Mesendoderm (in vitro differentiated cells): ENCODE data around the gene ACAP1.

Experiments used
- DNase-seq: peaks from one replicate; pipeline ENCODE4 v3.0.0; 2013
- H2AK5ac ChIP-seq: 2 replicates; pipeline ENCODE4 v1.6.1; 2013; ENCODE audit warnings: low read length, inconsistent platforms
- H2BK120ac ChIP-seq: 2 replicates; pipeline ENCODE4 v1.6.1; 2013; ENCODE audit warnings: low read depth, mild to moderate bottlenecking, low read length, moderate library complexity, mixed read lengths
- H2BK15ac ChIP-seq: replicated peaks from 2 replicates; pipeline ENCODE4 v1.6.1; 2013; ENCODE audit warnings: low read depth, mild to moderate bottlenecking, moderate library complexity
- H2BK5ac ChIP-seq: 2 replicates; pipeline ENCODE4 v1.6.1; 2013; ENCODE audit warnings: low read length, inconsistent platforms
- H3K18ac ChIP-seq: 2 replicates; pipeline ENCODE4 v1.6.1; 2013; ENCODE audit warnings: mild to moderate bottlenecking, low read length, mixed read lengths
- H3K23ac ChIP-seq: one replicate; pipeline ENCODE4 v1.6.1; 2013; ENCODE audit warnings: low read length
- H3K27ac ChIP-seq: 2 replicates; pipeline ENCODE4 v1.5.1; 2013; ENCODE audit warnings: low read depth, mild to moderate bottlenecking, inconsistent platforms, low read length, moderate library complexity
- H3K27me3 ChIP-seq: 2 replicates; pipeline ENCODE4 v1.6.1; 2013; ENCODE audit warnings: low read length, control low read depth, mild to moderate bottlenecking, inconsistent platforms; ENCODE audit not compliant: insufficient read depth, poor library complexity
- H3K36me3 ChIP-seq: 2 replicates; pipeline ENCODE4 v1.6.1; 2013; ENCODE audit warnings: low read length, inconsistent platforms; ENCODE audit not compliant: control insufficient read depth, insufficient read depth
- H3K4ac ChIP-seq: one replicate; pipeline ENCODE4 v1.6.1; 2013; ENCODE audit warnings: low read depth, mild to moderate bottlenecking, low read length, moderate library complexity
- H3K4me1 ChIP-seq: 2 replicates; pipeline ENCODE4 v1.6.1; 2013; ENCODE audit warnings: low read depth, low read length, inconsistent platforms; ENCODE audit not compliant: control insufficient read depth
- H3K4me2 ChIP-seq: 2 replicates; pipeline ENCODE4 v1.6.1; 2013; ENCODE audit warnings: low read length
- H3K4me3 ChIP-seq: 2 replicates; pipeline ENCODE4 v1.5.1; 2013; ENCODE audit warnings: mild to moderate bottlenecking, low read length
- H3K56ac ChIP-seq: one replicate; pipeline ENCODE4 v1.6.1; 2013; ENCODE audit warnings: low read length
- H3K79me1 ChIP-seq: 2 replicates; pipeline ENCODE4 v1.6.1; 2013; ENCODE audit warnings: low read length, inconsistent platforms
- H3K79me2 ChIP-seq: 2 replicates; pipeline ENCODE4 v1.6.1; 2013; ENCODE audit warnings: mild to moderate bottlenecking, low read length; ENCODE audit not compliant: control insufficient read depth, insufficient read depth
- H3K9ac ChIP-seq: 2 replicates; pipeline ENCODE4 v1.6.1; 2013; ENCODE audit warnings: low read length, inconsistent platforms
- H4K5ac ChIP-seq: one replicate; pipeline ENCODE4 v1.6.1; 2013; ENCODE audit warnings: low read length
- H4K8ac ChIP-seq: one replicate; pipeline ENCODE4 v1.6.1; 2013; ENCODE audit warnings: low read depth, mild to moderate bottlenecking, control low read depth, low read length, moderate library complexity
- WGBS: extraction: QIAGEN DNeasy Blood & Tissue Kit; methylation state at CpG from one replicate; pipeline ENCODE4 v1.1.7; 2013; ENCODE audit warnings: low lambda C conversion rate, missing lambda C conversion rate; ENCODE audit not compliant: insufficient coverage; ENCODE audit errors: extremely low coverage; 5-methylcytosine and 5-hydroxymethylcytosine counted together

Gene ACAP1

DNA sequence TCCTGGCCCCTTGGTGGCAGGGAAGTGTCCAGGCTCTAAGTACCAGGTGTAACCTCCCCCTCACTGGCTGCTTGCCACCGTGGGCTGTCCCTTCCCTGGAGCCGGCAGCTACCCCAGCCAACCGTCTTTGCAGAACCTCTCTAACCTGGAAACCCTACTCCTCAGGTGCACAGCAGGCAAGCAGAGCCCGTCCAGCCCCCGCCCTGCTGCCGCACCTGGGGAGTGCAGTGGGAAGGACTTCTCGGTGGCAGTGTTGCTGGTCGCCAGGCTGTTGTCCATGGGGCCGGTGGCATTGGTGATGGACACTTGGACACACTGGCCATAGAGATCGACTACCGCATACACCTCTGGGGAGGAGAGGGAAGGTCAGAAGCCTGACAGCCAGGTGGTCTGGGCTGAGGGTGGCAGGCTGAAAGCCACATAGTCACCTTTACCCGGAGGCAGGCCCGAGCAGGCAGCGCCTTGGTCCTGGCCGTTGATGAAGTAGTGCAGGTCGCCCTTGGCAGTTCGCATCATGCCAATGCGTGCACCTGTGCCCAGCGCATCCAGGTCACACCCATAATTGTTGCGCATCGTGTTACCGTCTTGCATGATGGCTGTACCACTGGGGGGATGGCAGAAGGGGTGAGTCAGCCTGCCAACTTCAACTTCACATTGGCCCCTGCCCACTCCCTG, 13.7 kb upstream of the ACAP1 start:
- no peak overlapping the region for H2BK5ac ChIP-seq
- H3K27ac ChIP-seq: no peak overlapping the region
- no peak overlapping the region for H4K5ac ChIP-seq
- H2AK5ac ChIP-seq: no peak overlapping the region
- no peaks in the 10 kb centered on the region for H3K27me3 ChIP-seq
- H3K18ac ChIP-seq: no peak overlapping the region
- no peak overlapping the region for H3K56ac ChIP-seq
- no peak overlapping the region for H2BK15ac ChIP-seq
- no peak overlapping the region for H3K4me2 ChIP-seq
- H3K4me1 ChIP-seq: no peaks in the 10 kb centered on the region
- H3K79me2 ChIP-seq: peaks cover 2% of the 10 kb centered on the region
- H4K8ac ChIP-seq: no peak overlapping the region
- H2BK120ac ChIP-seq: no peak overlapping the region
- no peak for DNase-seq
- no peak overlapping the region for H3K9ac ChIP-seq
- no peak overlapping the region for H3K4me3 ChIP-seq
- no CpG with 5 or more reads among the region's 22 CpGs for WGBS
- peaks cover 16% of the 10 kb centered on the region for H3K36me3 ChIP-seq
- H3K23ac ChIP-seq: no peak overlapping the region
- peaks cover 2% of the 10 kb centered on the region for H3K79me1 ChIP-seq
- H3K4ac ChIP-seq: no peak overlapping the region

DNA sequence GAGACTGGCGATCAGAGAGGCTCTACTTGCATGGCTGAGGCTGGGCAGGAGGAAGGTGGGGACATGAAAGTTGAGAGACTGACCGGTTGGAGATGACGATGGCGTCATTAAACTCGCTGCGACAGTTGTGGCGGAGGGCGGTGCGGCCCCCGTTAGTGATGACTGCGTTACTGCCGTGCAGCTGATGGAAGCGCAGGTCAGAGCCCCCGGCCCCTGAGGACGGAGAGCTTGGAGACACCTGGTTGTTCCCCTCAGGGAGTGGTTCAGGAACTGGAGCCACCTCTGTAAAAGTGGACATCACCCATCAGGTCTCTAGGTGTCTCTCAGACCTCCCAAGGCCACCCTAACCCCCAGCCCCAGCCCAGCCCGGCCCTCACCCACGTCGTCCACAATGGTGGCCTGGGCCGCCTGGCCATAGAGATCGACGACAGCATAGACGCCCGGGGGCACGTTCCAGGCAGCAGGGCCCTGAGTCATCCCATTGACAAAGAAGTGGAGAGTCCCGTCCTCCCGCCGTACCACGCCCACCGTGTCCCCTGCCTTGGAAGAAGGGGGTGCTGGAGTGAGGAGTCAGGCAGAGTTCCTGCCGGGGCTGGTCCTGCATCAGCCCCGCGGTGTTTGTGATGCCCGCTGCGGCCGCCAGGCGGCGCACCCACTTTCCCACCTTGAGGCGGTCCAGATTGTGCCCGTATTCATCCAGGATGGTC, 12.4 kb upstream of the ACAP1 start:
- no CpG with 5 or more reads among the region's 39 CpGs for WGBS

DNA sequence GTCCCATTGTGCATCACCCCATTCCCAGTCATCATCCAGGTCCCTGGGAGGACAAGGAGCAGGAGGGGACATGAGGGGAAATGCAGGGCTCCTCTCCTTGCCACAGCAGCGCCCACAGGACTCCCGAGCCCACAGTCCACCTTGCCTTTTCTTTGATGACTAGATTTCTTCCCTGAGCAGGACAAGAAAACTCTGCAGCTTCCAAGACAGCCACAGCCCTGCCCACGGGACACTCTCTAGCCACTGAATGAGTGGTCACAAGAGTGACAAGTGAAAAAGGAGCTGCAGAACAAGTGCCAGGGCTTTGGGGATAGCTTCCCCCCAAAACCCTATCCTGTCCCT, 11.9 kb upstream of the ACAP1 start:
- DNase-seq: no peak
- Histone ChIP-seq H4K8ac (no peak overlapping the region), H2AK5ac (no peak overlapping the region), H4K5ac (no peak overlapping the region), H3K4ac (no peak overlapping the region), H3K9ac (no peak overlapping the region), H3K23ac (no peak overlapping the region), H2BK5ac (no peak overlapping the region), H3K18ac (no peak overlapping the region), H3K4me1 (no peaks in the 10 kb centered on the region), H3K79me1 (peaks cover 11% of the 10 kb centered on the region), H3K36me3 (peaks cover 16% of the 10 kb centered on the region), H3K27ac (no peak overlapping the region), H3K56ac (no peak overlapping the region), H3K4me2 (no peak overlapping the region), H3K27me3 (no peaks in the 10 kb centered on the region), H3K79me2 (peaks cover 13% of the 10 kb centered on the region), H2BK120ac (no peak overlapping the region), H2BK15ac (no peak overlapping the region), H3K4me3 (no peak overlapping the region)
- WGBS: no CpG with 5 or more reads among the region's 3 CpGs

More for the DNA sequence above, 12.4 kb upstream of the ACAP1 start:
- Histone ChIP-seq H4K8ac (no peak overlapping the region), H2BK120ac (no peak overlapping the region), H3K27me3 (no peaks in the 10 kb centered on the region), H4K5ac (no peak overlapping the region), H3K4me2 (no peak overlapping the region), H2BK5ac (no peak overlapping the region), H3K4me1 (no peaks in the 10 kb centered on the region), H2AK5ac (no peak overlapping the region), H3K56ac (no peak overlapping the region), H3K18ac (no peak overlapping the region), H3K9ac (no peak overlapping the region), H3K4me3 (no peak overlapping the region), H3K4ac (no peak overlapping the region), H3K23ac (no peak overlapping the region), H3K79me1 (peaks cover 11% of the 10 kb centered on the region), H2BK15ac (no peak overlapping the region), H3K27ac (no peak overlapping the region), H3K79me2 (peaks cover 13% of the 10 kb centered on the region), H3K36me3 (peaks cover 16% of the 10 kb centered on the region)
- peak; percentile 68 for DNase-seq

GRCh38 chr17:7325031-7325528, 11.2 kb upstream of the ACAP1 start:
- DNase-seq: no peak

DNA sequence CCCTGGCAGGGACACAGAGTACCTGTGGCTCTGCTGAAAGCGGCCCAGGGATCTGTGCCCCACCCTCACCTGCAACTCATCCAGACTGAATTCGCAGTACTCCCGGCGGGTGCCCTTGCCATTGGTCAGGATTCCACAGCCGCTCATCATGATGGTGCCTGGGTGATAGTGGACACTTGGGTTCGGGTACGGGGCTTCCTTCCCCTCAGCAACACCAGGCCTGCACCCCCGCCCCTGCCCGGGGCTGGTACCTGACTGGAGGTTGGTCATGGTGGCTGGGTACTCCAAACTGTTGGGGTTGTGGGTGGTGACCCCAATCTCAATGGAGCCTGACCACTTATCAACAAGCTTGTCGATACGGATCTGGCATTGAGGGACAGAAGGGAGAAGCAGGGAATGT, 10.1 kb upstream of the ACAP1 start:
- Histone ChIP-seq H3K4me2 (no peak overlapping the region), H3K4ac (no peak overlapping the region), H3K79me1 (peaks cover 11% of the 10 kb centered on the region), H2BK15ac (no peak overlapping the region), H3K27ac (no peak overlapping the region), H3K4me1 (no peaks in the 10 kb centered on the region), H3K18ac (no peak overlapping the region), H2BK5ac (no peak overlapping the region), H3K79me2 (peaks cover 13% of the 10 kb centered on the region), H3K27me3 (no peaks in the 10 kb centered on the region), H3K9ac (no peak overlapping the region), H3K23ac (no peak overlapping the region), H3K56ac (no peak overlapping the region), H3K36me3 (peaks cover 16% of the 10 kb centered on the region), H2AK5ac (no peak overlapping the region), H2BK120ac (no peak overlapping the region), H4K5ac (no peak overlapping the region), H3K4me3 (no peak overlapping the region), H4K8ac (no peak overlapping the region)
- no peak for DNase-seq
- no CpG with 5 or more reads among the region's 11 CpGs for WGBS

More at GRCh38 chr17:7325031-7325528, 11.2 kb upstream of the ACAP1 start:
- H2BK5ac ChIP-seq: no peak overlapping the region
- H3K79me2 ChIP-seq: peaks cover 13% of the 10 kb centered on the region
- WGBS: no CpG with 5 or more reads among the region's 19 CpGs
- no peak overlapping the region for H2BK120ac ChIP-seq
- no peak overlapping the region for H3K4me3 ChIP-seq
- no peak overlapping the region for H2AK5ac ChIP-seq
- H3K4ac ChIP-seq: no peak overlapping the region
- H3K27ac ChIP-seq: no peak overlapping the region
- H2BK15ac ChIP-seq: no peak overlapping the region
- H3K4me1 ChIP-seq: no peaks in the 10 kb centered on the region
- no peaks in the 10 kb centered on the region for H3K27me3 ChIP-seq
- no peak overlapping the region for H4K8ac ChIP-seq
- peaks cover 11% of the 10 kb centered on the region for H3K79me1 ChIP-seq
- H3K18ac ChIP-seq: no peak overlapping the region
- no peak overlapping the region for H4K5ac ChIP-seq
- H3K4me2 ChIP-seq: no peak overlapping the region
- no peak overlapping the region for H3K56ac ChIP-seq
- no peak overlapping the region for H3K23ac ChIP-seq
- peaks cover 16% of the 10 kb centered on the region for H3K36me3 ChIP-seq
- H3K9ac ChIP-seq: no peak overlapping the region
